ENCODE data around the gene LRCOL1. TPM values are rescaled to one million over a fixed set of nuclear protein-coding genes. Genes with fewer than 3 reads are reported as not detected.

Gene LRCOL1
- total RNA-seq, result under 1 TPM in 1 of 2 donors, not detected in 1; 0.34 TPM

GRCh38 chr12:132610051-132610759, at the start of gene LRCOL1:
Gene LRCOL1, minus strand, starts transcription at chr12:132610582. Its CDS starts 4,331 bp downstream, at chr12:132606251.

GRCh38 chr12:132618683-132619043, 8.3 kb upstream of the LRCOL1 start, which contains the start of gene P2RX2:
Gene P2RX2, plus strand, starts transcription at chr12:132618776. Its CDS starts 41 bp downstream, at chr12:132618817.

Small RNAs within 50 kb of the gene (small RNA-seq; reads per million reads assigned to genes)
- gene MIR6763, result 0 reads per million in 2 donors

Other genes with a start within 250 kb of the LRCOL1 start
- 1 to 10 TPM; 2.8 to 5.0 TPM for gene FBRSL1, start 120.4 kb downstream of the LRCOL1 start, total RNA-seq
- gene P2RX2, start 8.2 kb upstream of the LRCOL1 start, total RNA-seq, result not detected
- 10 to 100 TPM; 11.7 to 43.6 TPM for gene POLE, start 76.8 kb upstream of the LRCOL1 start, total RNA-seq
- gene PXMP2, start 77.0 kb upstream of the LRCOL1 start, total RNA-seq, result 1 to 10 TPM; 6.0 to 8.6 TPM
- 10 to 100 TPM; 29.3 to 52.6 TPM for gene PGAM5, start 100.3 kb upstream of the LRCOL1 start, total RNA-seq
- 10 to 100 TPM; 43.0 to 57.6 TPM for gene ANKLE2, start 151.2 kb upstream of the LRCOL1 start, total RNA-seq
- 10 to 100 TPM; 59.9 to 62.3 TPM for gene GOLGA3, start 218.3 kb upstream of the LRCOL1 start, total RNA-seq

Data from melanocyte of skin (primary cell).